HK-2 (cell line): ENCODE data around the gene GPR21.

ENCODE experiments used
- DNase-seq: peaks from one replicate; pipeline ENCODE4 v3.0.0-alpha.2; 2018; ENCODE audit not compliant: unreplicated experiment

The GPR21 gene

GRCh38 chr9:123033864-123034601 lies 566 bp downstream of the GPR21 start:
- no peak for DNase-seq

GRCh38 chr9:123034881-123035510 lies 1.5 kb downstream of the GPR21 start:
- no peak for DNase-seq

- DNase-seq: no peak
Measured at GRCh38 chr9:123035791-123036190, 2.3 kb downstream of the GPR21 start.

- DNase-seq: no peak
Measured at GRCh38 chr9:123036893-123037545, 3.6 kb downstream of the GPR21 start.

GRCh38 chr9:123039617-123040219 lies 6.3 kb downstream of the GPR21 start:
- no peak for DNase-seq

- DNase-seq: no peak
Measured at GRCh38 chr9:123040801-123041200, 7.3 kb downstream of the GPR21 start.

- DNase-seq: no peak
Measured at GRCh38 chr9:123041489-123041888, 8.0 kb downstream of the GPR21 start.

GRCh38 chr9:123043081-123043939 lies 9.8 kb downstream of the GPR21 start:
- no peak for DNase-seq

GRCh38 chr9:123044586-123044985 lies 11.1 kb downstream of the GPR21 start:
- no peak for DNase-seq

GRCh38 chr9:123046406-123047195 lies 13.1 kb downstream of the GPR21 start:
- no peak for DNase-seq

- no peak for DNase-seq
Measured at GRCh38 chr9:123048748-123049147, 15.3 kb downstream of the GPR21 start.

- no peak for DNase-seq
Measured at GRCh38 chr9:123049589-123050222, 16.2 kb downstream of the GPR21 start.

- DNase-seq: no peak
Measured at GRCh38 chr9:123053046-123053445, 19.6 kb downstream of the GPR21 start.

- DNase-seq: no peak
Measured at GRCh38 chr9:123053711-123054110, 20.2 kb downstream of the GPR21 start.

GRCh38 chr9:123058834-123059233 lies 25.4 kb downstream of the GPR21 start:
- no peak for DNase-seq

GRCh38 chr9:123059472-123060220 lies 26.2 kb downstream of the GPR21 start:
- DNase-seq: no peak

GRCh38 chr9:123061216-123061615 lies 27.7 kb downstream of the GPR21 start:
- no peak for DNase-seq

- DNase-seq: no peak
Measured at GRCh38 chr9:123062351-123063176, 29.1 kb downstream of the GPR21 start.

- DNase-seq: no peak
Measured at GRCh38 chr9:123063177-123063598, 29.7 kb downstream of the GPR21 start.
